Keratinocyte (primary cell): Measurements from ENCODE around the gene DIDO1. TPM values are rescaled to one million over a fixed set of nuclear protein-coding genes. Genes with fewer than 3 reads are reported as not detected.

Experiments
- DNase-seq: peaks from one replicate; pipeline ENCODE4 v3.0.0-alpha.2; 2011; ENCODE audit warnings: low read depth, missing footprints, low spot score
- FAIRE-seq: peaks from 2 replicates; lab custom pipeline; 2011; peaks lifted over from hg19 to GRCh38; lab: Jason Lieb, UNC
- H2AFZ ChIP-seq: 2 replicates; pipeline ENCODE4 v1.6.0; 2012; ENCODE audit warnings: low read length, control low read depth, inconsistent platforms; ENCODE audit not compliant: control insufficient read depth
- H3K27ac ChIP-seq: 2 replicates; pipeline ENCODE4 v1.5.1; 2011; ENCODE audit warnings: low read length; ENCODE audit not compliant: control insufficient read depth, insufficient read depth
- H3K27me3 ChIP-seq: 3 replicates; pipeline ENCODE4 v1.6.0; 2011; ENCODE audit warnings: low read length; ENCODE audit not compliant: control insufficient read depth, insufficient read depth; ENCODE audit errors: extremely low read depth
- H3K36me3 ChIP-seq, 2 experiments: 2 replicates in 1 of 2; 3 replicates in 1 of 2; pipeline ENCODE4 v1.5.1; 2011; ENCODE audit warnings: low read length in 2 of 2, mild to moderate bottlenecking in 1 of 2; ENCODE audit not compliant: control insufficient read depth in 2 of 2, insufficient read depth in 2 of 2; ENCODE audit errors: extremely low read depth in 1 of 2
- H3K4me1 ChIP-seq: 3 replicates; pipeline ENCODE4 v1.5.1; 2011; ENCODE audit warnings: low read length; ENCODE audit not compliant: control insufficient read depth, insufficient read depth; ENCODE audit errors: extremely low read depth
- H3K4me2 ChIP-seq: 3 replicates; pipeline ENCODE4 v1.6.0; 2011; ENCODE audit warnings: low read depth, low read length; ENCODE audit not compliant: control insufficient read depth, insufficient read depth; ENCODE audit errors: extremely low read depth
- H3K4me3 ChIP-seq, 3 experiments: fragments of 200-600 bp in 1 of 3; sonication (generic) in 1 of 3; 2 replicates in 2 of 3; 3 replicates in 1 of 3; pipeline ENCODE4 v1.5.1; 2011 to 2016; ENCODE audit warnings: low read length in 3 of 3, mild to moderate bottlenecking in 3 of 3, control low read depth in 2 of 3, inconsistent platforms in 1 of 3, low read depth in 1 of 3, mixed read lengths in 1 of 3, mixed run types in 1 of 3, moderate library complexity in 1 of 3; ENCODE audit not compliant: control insufficient read depth in 2 of 3, insufficient read depth in 2 of 3; ENCODE audit errors: extremely low read depth in 1 of 3
- H3K79me2 ChIP-seq: 2 replicates; pipeline ENCODE4 v1.6.0; 2012; ENCODE audit warnings: low read length; ENCODE audit not compliant: control insufficient read depth, insufficient read depth
- H3K9ac ChIP-seq: 3 replicates; pipeline ENCODE4 v1.6.0; 2011; ENCODE audit warnings: low read length; ENCODE audit not compliant: control insufficient read depth, insufficient read depth; ENCODE audit errors: extremely low read depth
- H3K9me1 ChIP-seq: 3 replicates; pipeline ENCODE4 v1.6.0; 2011; ENCODE audit warnings: low read length; ENCODE audit not compliant: control insufficient read depth, insufficient read depth; ENCODE audit errors: extremely low read depth
- H3K9me3 ChIP-seq: 2 replicates; pipeline ENCODE4 v1.5.1; 2012; ENCODE audit warnings: low read depth, low read length; ENCODE audit not compliant: control insufficient read depth
- H4K20me1 ChIP-seq: 3 replicates; pipeline ENCODE4 v1.6.0; 2011; ENCODE audit warnings: low read length; ENCODE audit not compliant: control insufficient read depth, insufficient read depth; ENCODE audit errors: extremely low read depth
- CTCF ChIP-seq, 3 experiments: IDR thresholded peaks in 1 of 3; conservative IDR thresholded peaks in 1 of 3; optimal IDR thresholded peaks in 1 of 3; 2 replicates in 2 of 3; 3 replicates in 1 of 3; pipeline versions ENCODE3 to v1.5.1; 2011; ENCODE audit warnings: low read length in 3 of 3, mild to moderate bottlenecking in 3 of 3, moderate library complexity in 2 of 3, control low read depth in 1 of 3, inconsistent platforms in 1 of 3; ENCODE audit not compliant: insufficient read depth in 2 of 3; ENCODE audit errors: extremely low read depth in 1 of 3
- EZH2 ChIP-seq: IDR thresholded peaks from one replicate; pipeline ENCODE4 v1.6.1; 2012; ENCODE audit warnings: inconsistent platforms, mild to moderate bottlenecking, low read length, moderate library complexity
- dilution Hi-C: fragments of 300-500 bp; cut with MboI; formaldehyde crosslinking; loops from one replicate; pipeline ENCODE4 v1.7.0; 2020; ENCODE audit warnings: low sequenced_read_pairs; ENCODE audit not compliant: extremely low pct_ligation_motif_present
- polyA plus RNA-seq, 5 experiments: library from polyadenylated mRNA; depleted of rRNA in 3 of 5; stranded (reverse) in 3 of 5; stranded (forward) in 1 of 5; unstranded in 1 of 5; fragments of >200 nt; gene quantifications; 1 replicate in 1 of 5; 2 replicates in 3 of 5; 3 replicates in 1 of 5; pipeline versions ENCODE4 v1.2.1 to v1.2.3, GENCODE V29; 2011 to 2012; ENCODE audit warnings: missing spikeins in 2 of 5, low read depth in 1 of 5, low replicate concordance in 1 of 5

Gene DIDO1
- polyA plus RNA-seq, 1 donor (not counting 4 experiments of a cell fraction or from before 2014, with no cell fraction given), result 14.2 TPM

- Histone ChIP-seq H3K4me1 (peaks cover 17% of the 10 kb centered on the region), H4K20me1 (no peaks in the 10 kb centered on the region)
- FAIRE-seq, result no peak
These were observed 11.2 kb upstream of the DIDO1 start for GRCh38 chr20:62937268-62938104.

GRCh38 chr20:62935968-62936585 is 9.8 kb upstream of the DIDO1 start:
- no peak overlapping the region for H2AFZ ChIP-seq
- H3K4me1 ChIP-seq, result peaks cover 17% of the 10 kb centered on the region
- dilution Hi-C loops, result no loop called here
- H3K9me3 ChIP-seq, result no peaks in the 10 kb centered on the region
- TF ChIP-seq EZH2 (no peak), CTCF (optimal IDR thresholded peaks at IDR 0.05 in 1 of 3, IDR thresholded peaks at IDR 0.05 in 1 of 3, conservative IDR thresholded peaks at IDR 0.05 in 1 of 3; ENCODE audit: extremely low read depth in 1 of 3, insufficient read depth in 2 of 3, low read length in 3 of 3) (no peak)
- no peaks in the 10 kb centered on the region for H3K27me3 ChIP-seq
- peak overlapping the region in 2 of 3 experiments; percentile 96 to 99 for H3K4me3 ChIP-seq
- DNase-seq, result no peak
- peak overlapping the region; percentile 87 for H3K4me2 ChIP-seq
- peaks cover 19 to 29% of the 10 kb centered on the region in 2 experiments for H3K36me3 ChIP-seq
- H3K79me2 ChIP-seq, result peaks cover 91% of the 10 kb centered on the region
- no peak for FAIRE-seq
- H3K9ac ChIP-seq, result no peak overlapping the region
- H3K9me1 ChIP-seq, result no peaks in the 10 kb centered on the region
- no peaks in the 10 kb centered on the region for H4K20me1 ChIP-seq
- no peak overlapping the region for H3K27ac ChIP-seq

More at GRCh38 chr20:62937268-62938104, 11.2 kb upstream of the DIDO1 start:
- dilution Hi-C loops, result no loop called here
- Histone ChIP-seq H3K9ac (peak overlapping the region; percentile 96), H3K27me3 (no peaks in the 10 kb centered on the region), H3K27ac (peak overlapping the region; percentile 87), H2AFZ (peak overlapping the region; percentile 79), H3K9me3 (no peaks in the 10 kb centered on the region), H3K36me3 (peaks cover 23 to 40% of the 10 kb centered on the region in 2 experiments), H3K4me2 (peak overlapping the region; percentile 87), H3K9me1 (no peaks in the 10 kb centered on the region), H3K79me2 (peaks cover 89% of the 10 kb centered on the region), H3K4me3 (peak overlapping the region; percentile 96 to 99 (median 97))
- DNase-seq, result peak; percentile 78
- TF ChIP-seq CTCF (optimal IDR thresholded peaks at IDR 0.05 in 1 of 3, IDR thresholded peaks at IDR 0.05 in 1 of 3, conservative IDR thresholded peaks at IDR 0.05 in 1 of 3; ENCODE audit: extremely low read depth in 1 of 3, insufficient read depth in 2 of 3, low read length in 3 of 3) (no peak), EZH2 (no peak)
